ENCODE data around the gene ONECUT1.

Gene ONECUT1

GRCh38 chr15:52796753-52797520, 6.8 kb upstream of the ONECUT1 start:
- no peak for DNase-seq

- no peak for DNase-seq
Measured at GRCh38 chr15:52796228-52796521, 6.0 kb upstream of the ONECUT1 start.

GRCh38 chr15:52795464-52796227, 5.5 kb upstream of the ONECUT1 start:
- no peak for DNase-seq

- no peak for DNase-seq
Measured at GRCh38 chr15:52794665-52795463, 4.7 kb upstream of the ONECUT1 start.

GRCh38 chr15:52791776-52792175, 1.6 kb upstream of the ONECUT1 start:
- no peak for DNase-seq

GRCh38 chr15:52790941-52791751, 1.0 kb upstream of the ONECUT1 start:
- no peak for DNase-seq

- no peak for DNase-seq
Measured at GRCh38 chr15:52789601-52790168, 451 bp downstream of the ONECUT1 start.

- no peak for DNase-seq
Measured at GRCh38 chr15:52789008-52789600, 1.0 kb downstream of the ONECUT1 start.

- DNase-seq, result no peak
Measured at GRCh38 chr15:52788099-52788986, 1.8 kb downstream of the ONECUT1 start.

GRCh38 chr15:52787549-52788098, 2.5 kb downstream of the ONECUT1 start:
- DNase-seq, result no peak

GRCh38 chr15:52787123-52787503, 3.0 kb downstream of the ONECUT1 start:
- no peak for DNase-seq

GRCh38 chr15:52786436-52787122, 3.6 kb downstream of the ONECUT1 start:
- DNase-seq, result no peak

- DNase-seq, result no peak
Measured at GRCh38 chr15:52785672-52786406, 4.3 kb downstream of the ONECUT1 start.

GRCh38 chr15:52784799-52785671, 5.1 kb downstream of the ONECUT1 start:
- no peak for DNase-seq

- DNase-seq, result no peak
Measured at GRCh38 chr15:52783929-52784798, 6.0 kb downstream of the ONECUT1 start.

- no peak for DNase-seq
Measured at GRCh38 chr15:52783191-52783829, 6.8 kb downstream of the ONECUT1 start.

GRCh38 chr15:52782514-52782913, 7.6 kb downstream of the ONECUT1 start:
- DNase-seq, result no peak

All from NCI-H1436 treated with DMSO at 0.1 percent for 48 hours (cell line).